Activated CD4-positive, alpha-beta T cell treated with anti-CD3 and anti-CD28 coated beads, Interleukin-2, amount 10 ng/mL, durations not matched to agents 24 days and 14 days (primary cell): Measurements from ENCODE around the gene STX3. TPM values are rescaled to one million over a fixed set of nuclear protein-coding genes. Genes with fewer than 3 reads are reported as not detected.
"Not testable (repeated sequence)": the region's sequence is repeated elsewhere in the genome, so short reads cannot be mapped to it uniquely, and the experiment has no call there.

Experiments
- DNase-seq: peaks from one replicate; pipeline ENCODE4 v3.0.0; 2022
- H3K27ac Mint-ChIP-seq: one replicate; pipeline ENCODE4 v1.8.0; 2022; ENCODE audit warnings: mild to moderate bottlenecking, mixed read lengths
- H3K27me3 Mint-ChIP-seq: one replicate; pipeline ENCODE4 v1.8.0; 2022; ENCODE audit warnings: mixed read lengths
- H3K36me3 Mint-ChIP-seq: one replicate; pipeline ENCODE4 v1.8.0; 2022; ENCODE audit warnings: low read depth, mild to moderate bottlenecking, mixed read lengths
- H3K4me1 Mint-ChIP-seq: one replicate; pipeline ENCODE4 v1.8.0; 2021; ENCODE audit warnings: mixed read lengths
- H3K4me3 Mint-ChIP-seq: one replicate; pipeline ENCODE4 v1.8.0; 2022; ENCODE audit warnings: mild to moderate bottlenecking, moderate library complexity, mixed read lengths
- H3K9me3 Mint-ChIP-seq: one replicate; pipeline ENCODE4 v1.8.0; 2021; ENCODE audit warnings: mixed read lengths
- intact Hi-C: fragments of 100-400 bp; cut with micrococcal nuclease; formaldehyde crosslinking; loops from one replicate; pipeline ENCODE4 v1.15.1; 2023
- total RNA-seq: library from RNA; stranded (reverse); gene quantifications from 2 replicates; pipeline ENCODE4 v1.2.3, GENCODE V29; 2022

The STX3 gene
- total RNA-seq, 1 donor from 2014 or later = 20.1 TPM

- Mint-ChIP-seq H3K27ac (no peak within 1 kb of the TSS), H3K27me3 (no peaks in the 10 kb centered on the region), H3K4me3 (no peak within 1 kb of the TSS), H3K9me3 (no peaks in the 10 kb centered on the region), H3K4me1 (no peaks in the 10 kb centered on the region), H3K36me3 (no peaks in the 10 kb centered on the region)
- no peak for DNase-seq
- intact Hi-C loops = no loop called here
Observed at GRCh38 chr11:59845399-59845798, 90.2 kb downstream of the STX3 start, which contains the start of gene CBLIF. CBLIF (minus strand) TSS chr11:59845499; CDS start chr11:59845453, 46 bp downstream.

- H3K27ac Mint-ChIP-seq = no peak overlapping the region
- H3K27me3 Mint-ChIP-seq = no peaks in the 10 kb centered on the region
- intact Hi-C loops = no loop called here
- no peaks in the 10 kb centered on the region for H3K9me3 Mint-ChIP-seq
- DNase-seq = no peak
- no peak overlapping the region for H3K4me3 Mint-ChIP-seq
- no peaks in the 10 kb centered on the region for H3K36me3 Mint-ChIP-seq
- no peaks in the 10 kb centered on the region for H3K4me1 Mint-ChIP-seq
Observed at GRCh38 chr11:59846556-59846955, 91.4 kb downstream of the STX3 start.

GRCh38 chr11:59847626-59848025 is 92.5 kb downstream of the STX3 start:
- Mint-ChIP-seq H3K27ac (no peak overlapping the region), H3K4me3 (no peak overlapping the region), H3K36me3 (no peaks in the 10 kb centered on the region), H3K4me1 (no peaks in the 10 kb centered on the region), H3K9me3 (no peaks in the 10 kb centered on the region), H3K27me3 (no peaks in the 10 kb centered on the region)
- intact Hi-C loops = no loop called here
- no peak for DNase-seq

GRCh38 chr11:59848439-59848838 is 93.3 kb downstream of the STX3 start:
- H3K4me1 Mint-ChIP-seq, H3K27ac Mint-ChIP-seq, DNase-seq, H3K4me3 Mint-ChIP-seq, H3K9me3 Mint-ChIP-seq, H3K36me3 Mint-ChIP-seq, H3K27me3 Mint-ChIP-seq, intact Hi-C loops: not testable (repeated sequence)

- no peak overlapping the region for H3K27ac Mint-ChIP-seq
- no peaks in the 10 kb centered on the region for H3K4me1 Mint-ChIP-seq
- no peaks in the 10 kb centered on the region for H3K9me3 Mint-ChIP-seq
- H3K27me3 Mint-ChIP-seq = peaks cover 1% of the 10 kb centered on the region
- intact Hi-C loops = no loop called here
- no peaks in the 10 kb centered on the region for H3K36me3 Mint-ChIP-seq
- no peak for DNase-seq
- no peak overlapping the region for H3K4me3 Mint-ChIP-seq
Observed at GRCh38 chr11:59849129-59849528, 94.0 kb downstream of the STX3 start.

GRCh38 chr11:59849551-59849950 is 94.4 kb downstream of the STX3 start:
- H3K4me3 Mint-ChIP-seq, H3K9me3 Mint-ChIP-seq, H3K4me1 Mint-ChIP-seq, H3K27ac Mint-ChIP-seq, DNase-seq, intact Hi-C loops, H3K27me3 Mint-ChIP-seq, H3K36me3 Mint-ChIP-seq: not testable (repeated sequence)

GRCh38 chr11:59851416-59851815 is 96.2 kb downstream of the STX3 start:
- DNase-seq, H3K4me3 Mint-ChIP-seq, H3K36me3 Mint-ChIP-seq, H3K27me3 Mint-ChIP-seq, H3K9me3 Mint-ChIP-seq, intact Hi-C loops, H3K4me1 Mint-ChIP-seq, H3K27ac Mint-ChIP-seq: not testable (repeated sequence)

GRCh38 chr11:59854871-59855270 is 99.7 kb downstream of the STX3 start:
- DNase-seq = no peak
- no peaks in the 10 kb centered on the region for H3K9me3 Mint-ChIP-seq
- peaks cover 1% of the 10 kb centered on the region for H3K36me3 Mint-ChIP-seq
- H3K27ac Mint-ChIP-seq = no peak overlapping the region
- peaks cover 20% of the 10 kb centered on the region for H3K4me1 Mint-ChIP-seq
- intact Hi-C loops = loop anchor here (5.0 kb wide), 1 partner anchor 43 kb away; the partner anchor contains the start of gene MRPL16
- H3K27me3 Mint-ChIP-seq = peaks cover 1% of the 10 kb centered on the region
- no peak overlapping the region for H3K4me3 Mint-ChIP-seq

Other genes with a start within 250 kb of the STX3 start
- gene OR4D9, start 243.8 kb upstream of the STX3 start, total RNA-seq = not detected in 2 replicates
- gene OSBP, start 139.6 kb upstream of the STX3 start, total RNA-seq = 39.7 and 40.1 TPM in 2 replicates
- 72.4 and 76.1 TPM in 2 replicates for gene PATL1, start 86.3 kb upstream of the STX3 start, total RNA-seq
- gene OR10V1, start 41.5 kb upstream of the STX3 start, total RNA-seq = not detected in 2 replicates
- 96.8 and 97.4 TPM in 2 replicates for gene MRPL16, start 55.4 kb downstream of the STX3 start, total RNA-seq
- not detected in 2 replicates for gene CBLIF, start 90.1 kb downstream of the STX3 start, total RNA-seq
- not detected in 2 replicates for gene TCN1, start 111.1 kb downstream of the STX3 start, total RNA-seq
- not detected in 2 replicates for gene OOSP3, start 123.4 kb downstream of the STX3 start, total RNA-seq
- gene OOSP1, start 183.1 kb downstream of the STX3 start, total RNA-seq = not detected in 2 replicates
- gene OOSP4A, start 208.7 kb downstream of the STX3 start, total RNA-seq = not detected in 2 replicates